ENCODE measurements around the gene HOMER2. TPM values are rescaled to one million over a fixed set of nuclear protein-coding genes. Genes with fewer than 3 reads are reported as not detected.

HOMER2 gene
- total and polyA plus RNA-seq, 2 of the 13 experiments (the other 11 are each of a cell fraction or from before 2014, with no cell fraction given) = 12.9 to 14.1 TPM

DNA sequence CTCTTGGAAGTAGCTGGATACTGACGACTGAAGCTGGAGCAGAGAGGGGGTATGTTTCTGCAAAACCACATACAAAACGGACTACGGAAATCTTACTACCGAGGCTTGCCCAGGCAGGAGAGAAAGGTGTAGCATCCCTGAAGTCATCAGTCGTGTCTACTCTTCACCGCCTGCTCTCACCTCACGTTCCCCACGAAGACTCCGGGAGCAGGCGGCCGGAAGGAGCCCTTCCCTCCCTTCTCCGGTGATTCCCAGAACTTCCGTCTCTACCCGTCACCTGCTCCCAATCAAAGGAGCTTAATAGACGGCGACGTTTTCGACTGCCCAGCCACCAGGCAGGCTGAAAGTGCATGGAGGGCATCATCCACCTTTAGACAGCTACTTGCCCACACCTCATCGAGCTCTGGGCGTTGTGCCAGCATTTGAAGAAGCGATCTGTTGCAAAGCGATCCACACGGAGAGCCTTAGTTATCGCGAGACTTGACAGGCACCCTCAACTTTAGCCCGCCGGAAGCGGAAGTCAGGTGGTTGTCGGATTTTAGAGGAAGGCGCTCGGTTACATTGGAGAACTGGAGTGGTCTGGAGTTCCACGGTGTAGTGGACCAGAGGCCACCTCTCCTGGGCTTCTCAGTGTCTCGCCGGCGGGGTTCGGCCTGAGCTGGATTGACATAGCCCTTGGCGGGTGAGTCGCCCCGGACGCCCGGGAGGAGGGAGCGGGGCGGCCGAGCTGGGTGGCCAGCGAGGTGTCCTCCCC, 33.3 kb upstream of the HOMER2 start, which contains the start of gene RAMAC (continued):
- TF ChIP-seq, protein P1, sequence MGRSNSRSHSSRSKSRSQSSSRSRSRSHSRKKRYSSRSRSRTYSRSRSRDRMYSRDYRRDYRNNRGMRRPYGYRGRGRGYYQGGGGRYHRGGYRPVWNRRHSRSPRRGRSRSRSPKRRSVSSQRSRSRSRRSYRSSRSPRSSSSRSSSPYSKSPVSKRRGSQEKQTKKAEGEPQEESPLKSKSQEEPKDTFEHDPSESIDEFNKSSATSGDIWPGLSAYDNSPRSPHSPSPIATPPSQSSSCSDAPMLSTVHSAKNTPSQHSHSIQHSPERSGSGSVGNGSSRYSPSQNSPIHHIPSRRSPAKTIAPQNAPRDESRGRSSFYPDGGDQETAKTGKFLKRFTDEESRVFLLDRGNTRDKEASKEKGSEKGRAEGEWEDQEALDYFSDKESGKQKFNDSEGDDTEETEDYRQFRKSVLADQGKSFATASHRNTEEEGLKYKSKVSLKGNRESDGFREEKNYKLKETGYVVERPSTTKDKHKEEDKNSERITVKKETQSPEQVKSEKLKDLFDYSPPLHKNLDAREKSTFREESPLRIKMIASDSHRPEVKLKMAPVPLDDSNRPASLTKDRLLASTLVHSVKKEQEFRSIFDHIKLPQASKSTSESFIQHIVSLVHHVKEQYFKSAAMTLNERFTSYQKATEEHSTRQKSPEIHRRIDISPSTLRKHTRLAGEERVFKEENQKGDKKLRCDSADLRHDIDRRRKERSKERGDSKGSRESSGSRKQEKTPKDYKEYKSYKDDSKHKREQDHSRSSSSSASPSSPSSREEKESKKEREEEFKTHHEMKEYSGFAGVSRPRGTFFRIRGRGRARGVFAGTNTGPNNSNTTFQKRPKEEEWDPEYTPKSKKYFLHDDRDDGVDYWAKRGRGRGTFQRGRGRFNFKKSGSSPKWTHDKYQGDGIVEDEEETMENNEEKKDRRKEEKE (IDR thresholded peaks at IDR 0.05) = no peak
- no peak for TF ChIP-seq ZNF136 (CRISPR knock-in tag; IDR thresholded peaks at IDR 0.05; ENCODE audit: low read depth)
- TF ChIP-seq, protein P2, sequence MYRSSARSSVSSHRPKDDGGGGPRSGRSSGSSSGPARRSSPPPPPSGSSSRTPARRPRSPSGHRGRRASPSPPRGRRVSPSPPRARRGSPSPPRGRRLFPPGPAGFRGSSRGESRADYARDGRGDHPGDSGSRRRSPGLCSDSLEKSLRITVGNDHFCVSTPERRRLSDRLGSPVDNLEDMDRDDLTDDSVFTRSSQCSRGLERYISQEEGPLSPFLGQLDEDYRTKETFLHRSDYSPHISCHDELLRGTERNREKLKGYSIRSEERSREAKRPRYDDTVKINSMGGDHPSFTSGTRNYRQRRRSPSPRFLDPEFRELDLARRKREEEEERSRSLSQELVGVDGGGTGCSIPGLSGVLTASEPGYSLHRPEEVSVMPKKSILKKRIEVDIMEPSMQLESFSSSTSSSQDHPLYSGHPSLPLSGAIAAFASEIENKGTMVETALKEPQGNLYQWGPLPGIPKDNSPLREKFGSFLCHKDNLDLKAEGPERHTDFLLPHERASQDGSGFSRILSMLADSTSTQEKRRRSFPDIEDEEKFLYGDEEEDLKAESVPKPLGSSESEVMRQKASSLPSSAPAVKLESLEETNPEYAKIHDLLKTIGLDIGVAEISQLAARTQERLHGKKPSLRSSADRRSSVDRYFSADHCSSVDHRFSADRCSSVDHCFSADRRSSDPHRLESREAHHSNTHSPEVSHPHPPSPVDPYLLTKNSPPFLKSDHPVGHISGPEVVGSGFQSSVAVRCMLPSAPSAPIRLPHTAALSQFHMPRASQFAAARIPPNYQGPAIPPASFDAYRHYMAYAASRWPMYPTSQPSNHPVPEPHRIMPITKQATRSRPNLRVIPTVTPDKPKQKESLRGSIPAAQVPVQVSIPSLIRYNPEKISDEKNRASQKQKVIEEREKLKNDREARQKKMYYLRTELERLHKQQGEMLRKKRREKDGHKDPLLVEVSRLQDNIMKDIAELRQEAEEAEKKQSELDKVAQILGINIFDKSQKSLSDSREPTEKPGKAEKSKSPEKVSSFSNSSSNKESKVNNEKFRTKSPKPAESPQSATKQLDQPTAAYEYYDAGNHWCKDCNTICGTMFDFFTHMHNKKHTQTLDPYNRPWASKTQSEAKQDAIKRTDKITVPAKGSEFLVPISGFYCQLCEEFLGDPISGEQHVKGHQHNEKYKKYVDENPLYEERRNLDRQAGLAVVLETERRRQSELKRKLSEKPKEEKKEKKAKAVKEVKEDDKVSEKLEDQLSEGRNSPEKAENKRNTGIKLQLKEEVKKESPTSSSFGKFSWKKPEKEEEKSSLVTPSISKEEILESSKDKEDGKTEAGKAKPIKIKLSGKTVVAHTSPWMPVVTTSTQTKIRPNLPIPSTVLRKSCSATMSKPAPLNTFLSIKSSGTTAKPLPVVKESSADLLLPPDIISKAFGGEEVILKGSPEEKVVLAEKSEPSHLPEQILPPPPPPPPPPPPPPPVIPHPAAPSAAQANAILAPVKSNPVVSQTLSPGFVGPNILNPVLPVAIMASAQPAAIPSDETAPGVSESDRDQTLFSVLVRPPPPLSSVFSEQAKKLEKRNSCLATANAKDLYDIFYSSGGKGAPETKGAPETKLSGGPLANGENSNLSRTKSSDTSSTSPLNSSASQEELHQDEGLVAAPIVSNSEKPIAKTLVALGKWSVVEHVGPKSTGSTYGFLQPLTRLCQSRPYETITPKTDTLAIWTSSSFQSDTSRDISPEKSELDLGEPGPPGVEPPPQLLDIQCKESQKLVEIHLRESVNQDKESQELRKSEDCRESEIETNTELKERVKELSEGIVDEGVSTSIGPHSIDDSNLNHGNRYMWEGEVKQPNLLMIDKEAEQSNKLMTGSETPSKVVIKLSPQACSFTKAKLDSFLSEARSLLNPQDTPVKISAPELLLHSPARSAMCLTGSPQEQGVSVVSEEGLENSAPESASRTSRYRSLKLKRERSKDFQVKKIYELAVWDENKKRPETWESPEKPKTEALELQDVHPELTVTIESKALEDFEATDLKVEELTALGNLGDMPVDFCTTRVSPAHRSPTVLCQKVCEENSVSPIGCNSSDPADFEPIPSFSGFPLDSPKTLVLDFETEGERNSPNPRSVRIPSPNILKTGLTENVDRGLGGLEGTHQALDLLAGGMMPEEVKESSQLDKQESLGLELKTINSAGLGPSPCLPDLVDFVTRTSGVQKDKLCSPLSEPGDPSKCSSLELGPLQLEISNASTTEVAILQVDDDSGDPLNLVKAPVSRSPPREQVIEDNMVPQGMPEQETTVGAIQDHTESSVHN (CRISPR knock-in tag; IDR thresholded peaks at IDR 0.05) = no peak
- TF ChIP-seq MED1 (CRISPR knock-in tag; IDR thresholded peaks at IDR 0.05) = peak; percentile 18; the same call in 1 of the 2 replicates
- peak; percentile 67; the same call in 1 of the 3 replicates for TF ChIP-seq MXI1 (IDR thresholded peaks at IDR 0.05; ENCODE audit: borderline replicate concordance, low read depth, low read length)
- TF ChIP-seq FIP1L1 (IDR thresholded peaks at IDR 0.05; ENCODE audit: borderline replicate concordance, insufficient read depth, low read depth, low read length) = no peak
- TF ChIP-seq SMYD3 (CRISPR knock-in tag; IDR thresholded peaks at IDR 0.05) = no peak
- peak; percentile 81 for TF ChIP-seq KDM5A (IDR thresholded peaks at IDR 0.05; ENCODE audit: borderline replicate concordance, low read length)
- TF ChIP-seq ZMYM4 (CRISPR knock-in tag; IDR thresholded peaks at IDR 0.05) = peak; percentile 95
- TF ChIP-seq NCOA2 (CRISPR knock-in tag; IDR thresholded peaks at IDR 0.05) = peak; percentile 66; the same call in 1 of the 2 replicates
- peak; percentile 81 for TF ChIP-seq RFXANK (CRISPR knock-in tag; IDR thresholded peaks at IDR 0.05)
- no peak for TF ChIP-seq ZSCAN12 (CRISPR knock-in tag; IDR thresholded peaks at IDR 0.05)
- peak; percentile 65; the same call in 1 of the 2 replicates for TF ChIP-seq ZNF724P (CRISPR knock-in tag; IDR thresholded peaks at IDR 0.05; ENCODE audit: borderline replicate concordance)
- no peak for TF ChIP-seq SCMH1 (CRISPR knock-in tag; IDR thresholded peaks at IDR 0.05; ENCODE audit: borderline replicate concordance)
- peak; percentile 66; the same call in 1 of the 2 replicates for TF ChIP-seq ZSCAN9 (CRISPR knock-in tag; IDR thresholded peaks at IDR 0.05; ENCODE audit: borderline replicate concordance)
- TF ChIP-seq ZNF33B (CRISPR knock-in tag; IDR thresholded peaks at IDR 0.05) = peak; percentile 89; the same call in 1 of the 2 replicates
- TF ChIP-seq, protein P3, sequence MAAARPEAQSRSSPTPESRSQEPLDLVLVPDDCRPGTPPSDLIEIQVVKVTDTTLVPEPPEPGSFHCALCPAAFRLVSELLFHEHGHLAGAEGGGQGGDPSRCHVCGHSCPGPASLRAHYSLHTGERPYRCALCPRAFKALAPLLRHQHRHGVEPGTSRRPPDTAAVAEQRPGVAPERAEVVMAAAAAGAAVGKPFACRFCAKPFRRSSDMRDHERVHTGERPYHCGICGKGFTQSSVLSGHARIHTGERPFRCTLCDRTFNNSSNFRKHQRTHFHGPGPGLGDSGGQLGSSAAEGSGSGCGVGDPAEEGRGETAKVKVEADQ (CRISPR knock-in tag; IDR thresholded peaks at IDR 0.05; ENCODE audit: borderline replicate concordance) = no peak
